Psoas muscle (tissue), 8 donors: ENCODE data around the gene CNIH4. TPM values are rescaled to one million over a fixed set of nuclear protein-coding genes. Genes with fewer than 3 reads are reported as not detected.
A peak's percentile ranks its signal among the peaks of the same experiment; 100 is the strongest.
"Not testable (repeated sequence)": the region's sequence is repeated elsewhere in the genome, so short reads cannot be mapped to it uniquely, and the experiment has no call there.

Source experiments
- ATAC-seq, 4 donors: fragments of 200-7000 bp; cut with Tn5 transposase; one replicate each; pipeline ENCODE4 v1.9.1; 2020; ENCODE audit warnings: moderate library complexity in 3 of 4, mild to moderate bottlenecking in 2 of 4
- DNase-seq, 2 donors: peaks; one replicate each; pipeline ENCODE4 v3.0.0-alpha.2; 2020
- H3K27ac ChIP-seq: fragments of 200-600 bp; one replicate; pipeline ENCODE4 v1.8.0; 2022
- H3K27me3 ChIP-seq, 3 donors: fragments of 200-600 bp in 1 of 3; one replicate each; pipeline versions ENCODE4 v1.6.1 to v1.8.0; 2013 to 2022; ENCODE audit warnings: low read length in 2 of 3, mild to moderate bottlenecking in 2 of 3, moderate library complexity in 1 of 3; ENCODE audit not compliant: insufficient read depth in 3 of 3
- H3K36me3 ChIP-seq, 2 donors: fragments of 200-600 bp in 1 of 2; one replicate each; pipeline versions ENCODE4 v1.6.1 to v1.8.0; 2013 to 2022; ENCODE audit warnings: low read depth in 1 of 2, mild to moderate bottlenecking in 1 of 2, moderate library complexity in 1 of 2; ENCODE audit not compliant: insufficient read depth in 1 of 2
- H3K4me1 ChIP-seq: fragments of 200-600 bp; one replicate; pipeline ENCODE4 v1.8.0; 2022
- H3K4me3 ChIP-seq: fragments of 200-600 bp; one replicate; pipeline ENCODE4 v1.8.0; 2022; ENCODE audit warnings: mild to moderate bottlenecking
- H3K9me3 ChIP-seq: fragments of 200-600 bp; one replicate; pipeline ENCODE4 v1.8.0; 2022
- CTCF ChIP-seq: fragments of 200-600 bp; IDR thresholded peaks from one replicate; pipeline ENCODE4 v1.8.0; 2022; ENCODE audit warnings: antibody characterized with exemption
- WGBS, 3 donors: extraction: QIAGEN DNeasy Blood & Tissue Kit; methylation state at CpG; one replicate each; pipeline versions ENCODE4 v1.1.6 to v1.1.7; 2013; 5-methylcytosine and 5-hydroxymethylcytosine counted together
- intact Hi-C, 2 donors: fragments of 100-400 bp; cut with DNase I; formaldehyde crosslinking; loops; one replicate each; pipeline versions ENCODE4 v1.11.0 to v1.14.2; 2022
- long read RNA-seq, 2 donors: library from polyadenylated mRNA; unstranded; transcript quantifications; one replicate each; pipeline ENCODE4 v2.0.0, GENCODE V29; 2021
- polyA plus RNA-seq, 3 donors: library from polyadenylated mRNA; stranded (reverse); fragments of 200-250 nt; gene quantifications; one replicate each; pipeline ENCODE4 v1.2.3, GENCODE V29; 2013
- total RNA-seq, 4 donors: library from RNA; stranded (reverse); fragmentation: NEBNext Ultra II Directional in 2 of 4; extraction: Animal tissue kit (Norgen Biotek cat#: 25700) in 2 of 4; gene quantifications; one replicate each; pipeline versions ENCODE4 v1.2.1 to v1.2.4, GENCODE V29; 2021 to 2023
- donor health status: healthy with polysubstance abuse.
- donor health status: DM: no; HTN: no; CAD: no; lungs with moderate emphysema.
- donor health status: Bipolar disorder and iron deficiency.
- donor health status: healthy.
- donor health status: DM: yes; HTN: yes; CAD: no.
- donor health status: DM: no; HTN: no; CAD: no.
- donor health status: DM: no; HTN: no; CAD: no.
- donor health status: DM: yes; HTN: yes; CAD: no.

The CNIH4 gene
- total RNA-seq (10 to 100 TPM; 29.7 to 38.4 (median 34.3) TPM), polyA plus RNA-seq (100 to 1,000 TPM in 1 of 3 donors, 10 to 100 TPM in 2; 42.5 to 103 (median 48.2) TPM)
- long read RNA-seq, donor 1, full-length matches to known transcripts = 13 of 13 reads
- long read RNA-seq, donor 1, partial matches to known transcripts = 0 of 13 reads
- long read RNA-seq, donor 1, other reads (novel, unspliced or antisense) = 0 of 13 reads
- long read RNA-seq, donor 2, full-length matches to known transcripts = 54 of 66 reads
- long read RNA-seq, donor 2, partial matches to known transcripts = 2 of 66 reads
- long read RNA-seq, donor 2, other reads (novel, unspliced or antisense) = 10 of 66 reads

GRCh38 chr1:224356685-224357625 lies at the start of gene CNIH4:
Gene CNIH4 (plus strand): TSS chr1:224356879. CDS start chr1:224356925, 46 bp downstream.
- no peaks in the 10 kb centered on the region for H3K36me3 ChIP-seq
- H3K27ac ChIP-seq = peak within 1 kb of the TSS; percentile 88
- peaks cover 33% of the 10 kb centered on the region for H3K4me1 ChIP-seq
- no peaks in the 10 kb centered on the region for H3K9me3 ChIP-seq
- WGBS, 3 donors = 0% methylated on average over 48 to 78 of the region's 78 CpGs
- intact Hi-C loops = no loop called here
- peak; percentile 97 to 98 (median 98) for ATAC-seq
- peak within 1 kb of the TSS; percentile 96 for H3K4me3 ChIP-seq
- H3K27me3 ChIP-seq = no peaks in the 10 kb centered on the region
- DNase-seq = peak; percentile 90 to 94
- TF ChIP-seq CTCF = no peak

- Histone ChIP-seq H3K4me3 (no peak overlapping the region), H3K27me3 (no peaks in the 10 kb centered on the region), H3K4me1 (no peaks in the 10 kb centered on the region), H3K36me3 (peaks cover 2 to 98% of the 10 kb centered on the region in 2 donors), H3K27ac (no peak overlapping the region), H3K9me3 (no peaks in the 10 kb centered on the region)
- DNase-seq = no peak
- WGBS, 3 donors = 90 to 96% (median 93%) methylated on average over 3 of the region's 3 CpGs
- no peak for ATAC-seq
- no peak for TF ChIP-seq CTCF
- intact Hi-C loops = loop anchor here in 1 of 2 donors (10.0 kb wide), 1 partner anchor 107 kb away; no protein-coding TSS in a partner anchor
Measured at GRCh38 chr1:224308064-224308463, 48.6 kb upstream of the CNIH4 start.

GRCh38 chr1:224311503-224311902 lies 45.2 kb upstream of the CNIH4 start:
- H3K4me3 ChIP-seq, ATAC-seq, DNase-seq, H3K27ac ChIP-seq, intact Hi-C loops, H3K9me3 ChIP-seq, H3K27me3 ChIP-seq, H3K4me1 ChIP-seq: not testable (repeated sequence)
- peaks cover 2 to 98% of the 10 kb centered on the region in 2 donors for H3K36me3 ChIP-seq
- WGBS, 3 donors = 80 to 96% (median 84%) methylated on average over 1 of the region's 1 CpG

- H3K4me1 ChIP-seq = no peaks in the 10 kb centered on the region
- H3K27ac ChIP-seq = no peak overlapping the region
- no peak overlapping the region for H3K4me3 ChIP-seq
- no peaks in the 10 kb centered on the region for H3K9me3 ChIP-seq
- peaks cover 2 to 98% of the 10 kb centered on the region in 2 donors for H3K36me3 ChIP-seq
- DNase-seq = no peak
- TF ChIP-seq CTCF = no peak
- no peak for ATAC-seq
- intact Hi-C loops = no loop called here
- WGBS, 3 donors = 90 to 95% (median 92%) methylated on average over 2 of the region's 2 CpGs
- no peaks in the 10 kb centered on the region for H3K27me3 ChIP-seq
Measured at GRCh38 chr1:224312025-224312424, 44.7 kb upstream of the CNIH4 start.
